T-cell (primary cell): Measurements from ENCODE around the gene PRKAA2. TPM values are rescaled to one million over a fixed set of nuclear protein-coding genes. Genes with fewer than 3 reads are reported as not detected.
A peak's percentile ranks its signal among the peaks of the same experiment; 100 is the strongest.

ENCODE experiments used
- ATAC-seq, 4 experiments: fragments of 200-7000 bp in 3 of 4; fragments of 150-1000 bp in 1 of 4; cut with Tn5 transposase; replicated peaks in 1 of 4; 1 replicate in 3 of 4; 2 replicates in 1 of 4; pipeline ENCODE4 v1.10.0; 2021; ENCODE audit warnings: moderate library complexity in 3 of 4, mild to moderate bottlenecking in 2 of 4, moderate number of reproducible peaks in 1 of 4
- CTCF ChIA-PET, 2 donors: fragments of 300-600 bp; sonication (Branson Sonifier 250); formaldehyde crosslinking; loops; one replicate each; lab custom pipeline; 2022; ENCODE audit warnings: antibody characterized with exemption in 2 of 2; lab: Charles Lee
- POLR2A ChIA-PET, 2 donors: fragments of 300-600 bp; sonication (Branson Sonifier 250); formaldehyde crosslinking; loops; one replicate each; lab custom pipeline; 2022; ENCODE audit warnings: antibody characterized with exemption in 2 of 2; lab: Charles Lee
- DNase-seq, 35 experiments: peaks; one replicate each; pipeline versions ENCODE4 v3.0.0 to v3.0.0-alpha.2; 2013 to 2023
- H3K27ac ChIP-seq: one replicate; pipeline ENCODE4 v1.5.1; 2013; ENCODE audit warnings: low read length
- H3K27me3 ChIP-seq, 2 experiments: replicated peaks in 1 of 2; 1 replicate in 1 of 2; 2 replicates in 1 of 2; pipeline versions ENCODE4 v1.6.1 to v1.7.0; 2013; ENCODE audit warnings: low read length in 1 of 2, mixed read lengths in 1 of 2; ENCODE audit not compliant: control insufficient read depth in 2 of 2, insufficient read depth in 2 of 2; ENCODE audit errors: extremely low read depth in 1 of 2
- H3K36me3 ChIP-seq, 2 donors: 1 replicate in 1 of 2; 2 replicates in 1 of 2; pipeline versions ENCODE4 v1.6.1 to v1.7.0; 2013; ENCODE audit warnings: low read length in 1 of 2; ENCODE audit not compliant: control insufficient read depth in 2 of 2, insufficient read depth in 1 of 2; ENCODE audit errors: extremely low read depth in 1 of 2
- H3K4me1 ChIP-seq, 2 experiments: 1 replicate in 1 of 2; 2 replicates in 1 of 2; pipeline versions ENCODE4 v1.6.1 to v1.7.0; 2013; ENCODE audit warnings: low read length in 2 of 2, mixed read lengths in 1 of 2; ENCODE audit not compliant: insufficient read depth in 2 of 2, control insufficient read depth in 1 of 2; ENCODE audit errors: extremely low read depth in 1 of 2
- H3K4me3 ChIP-seq, 2 donors: 1 replicate in 1 of 2; 2 replicates in 1 of 2; pipeline versions ENCODE4 v1.5.1 to v1.7.0; 2013; ENCODE audit warnings: mild to moderate bottlenecking in 2 of 2, low read length in 1 of 2, moderate library complexity in 1 of 2; ENCODE audit not compliant: control insufficient read depth in 1 of 2; ENCODE audit errors: extremely low read depth in 1 of 2
- H3K9me3 ChIP-seq: 2 replicates; pipeline ENCODE4 v1.7.0; 2013
- H3K27ac Mint-ChIP-seq, 2 donors: one replicate each; pipeline ENCODE4 v1.8.0; 2020 to 2021; ENCODE audit warnings: mild to moderate bottlenecking in 2 of 2, mixed read lengths in 2 of 2
- H3K27me3 Mint-ChIP-seq, 2 donors: one replicate each; pipeline ENCODE4 v1.8.0; 2021 to 2022; ENCODE audit warnings: mixed read lengths in 2 of 2
- H3K36me3 Mint-ChIP-seq: one replicate; pipeline ENCODE4 v1.8.0; 2021; ENCODE audit warnings: mixed read lengths
- H3K4me1 Mint-ChIP-seq, 3 donors: one replicate each; pipeline ENCODE4 v1.8.0; 2020 to 2022; ENCODE audit warnings: mixed read lengths in 3 of 3, mild to moderate bottlenecking in 1 of 3
- H3K4me3 Mint-ChIP-seq, 3 donors: one replicate each; pipeline ENCODE4 v1.8.0; 2020 to 2022; ENCODE audit warnings: mild to moderate bottlenecking in 3 of 3, mixed read lengths in 3 of 3, moderate library complexity in 3 of 3
- H3K9me3 Mint-ChIP-seq, 3 donors: one replicate each; pipeline ENCODE4 v1.8.0; 2020 to 2022; ENCODE audit warnings: mixed read lengths in 3 of 3
- WGBS: methylation state at CpG from one replicate; pipeline ENCODE4 v1.1.5; 2013; ENCODE audit warnings: missing lambda C conversion rate; ENCODE audit not compliant: insufficient coverage; 5-methylcytosine and 5-hydroxymethylcytosine counted together
- total RNA-seq, 35 experiments: library from RNA in 6 of 35; stranded (reverse) in 6 of 35; fragments of 120-200 nt in 1 of 35; gene quantifications; one replicate each; pipeline versions ENCODE4 v1.2.1 to v1.2.4 and lab custom pipeline; 2013 to 2026

The PRKAA2 gene
- total RNA-seq, 5 donors from 2014 or later (not counting 1 experiment from before 2014, with no cell fraction given) = 0.03 TPM; not detected in 2

GRCh38 chr1:56709269-56709880 lies 64.3 kb downstream of the PRKAA2 start:
- Mint-ChIP-seq H3K9me3 (no peaks in the 10 kb centered on the region), H3K4me3 (no peak overlapping the region), H3K27me3 (peaks cover 5 to 24% of the 10 kb centered on the region in 2 donors), H3K27ac (no peak overlapping the region), H3K36me3 (no peaks in the 10 kb centered on the region), H3K4me1 (no peaks in the 10 kb centered on the region)
- ChIA-PET CTCF (interaction anchor here in 1 of 2 donors (0.8 to 1.2 kb wide), 2 partner anchors 12 to 1425 kb away, joined by 3 read pairs; no protein-coding TSS in a partner anchor), POLR2A (no interaction called here)
- no peak for ATAC-seq
- no peaks in the 10 kb centered on the region for H3K9me3 ChIP-seq
- H3K4me3 ChIP-seq = no peak overlapping the region
- H3K27me3 ChIP-seq = no peaks in the 10 kb centered on the region
- no peaks in the 10 kb centered on the region for H3K36me3 ChIP-seq
- no CpG with 5 or more reads among the region's 2 CpGs for WGBS
- DNase-seq = peak in 1 of 35 experiments; percentile 43
- H3K4me1 ChIP-seq = no peaks in the 10 kb centered on the region
- H3K27ac ChIP-seq = no peak overlapping the region

DNA sequence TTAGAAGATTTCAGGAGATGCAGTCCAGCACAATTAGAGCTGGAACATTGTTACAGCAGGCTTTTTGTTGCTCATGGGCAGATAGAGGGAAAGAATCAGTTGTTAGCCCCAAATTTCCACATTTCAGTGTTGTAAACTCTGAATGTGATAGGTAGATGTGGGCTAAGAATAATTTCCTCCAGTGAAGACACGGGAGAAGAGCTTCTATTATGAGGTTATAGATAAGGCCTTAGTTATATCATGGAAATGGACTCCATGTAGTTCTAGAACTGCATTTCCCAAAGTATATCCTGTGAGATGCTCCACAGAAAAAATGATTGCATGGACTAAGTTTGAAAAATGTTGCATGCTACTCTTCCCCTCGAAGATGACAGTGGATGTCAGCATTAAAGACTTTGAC lies 64.9 kb downstream of the PRKAA2 start:
- H3K27ac ChIP-seq = no peak overlapping the region
- no peaks in the 10 kb centered on the region for H3K4me1 ChIP-seq
- H3K9me3 ChIP-seq = no peaks in the 10 kb centered on the region
- H3K36me3 ChIP-seq = no peaks in the 10 kb centered on the region
- H3K4me3 ChIP-seq = no peak overlapping the region
- H3K36me3 Mint-ChIP-seq = no peaks in the 10 kb centered on the region
- ChIA-PET POLR2A (no interaction called here), CTCF (no interaction called here)
- no CpG with 5 or more reads among the region's 2 CpGs for WGBS
- no peak overlapping the region for H3K27ac Mint-ChIP-seq
- H3K27me3 Mint-ChIP-seq = peaks cover 5 to 24% of the 10 kb centered on the region in 2 donors
- H3K4me3 Mint-ChIP-seq = no peak overlapping the region
- H3K4me1 Mint-ChIP-seq = no peaks in the 10 kb centered on the region
- no peak for ATAC-seq
- no peak for DNase-seq
- no peaks in the 10 kb centered on the region for H3K27me3 ChIP-seq
- H3K9me3 Mint-ChIP-seq = no peaks in the 10 kb centered on the region

- Mint-ChIP-seq H3K4me1 (no peaks in the 10 kb centered on the region), H3K27me3 (peaks cover 5 to 24% of the 10 kb centered on the region in 2 donors), H3K36me3 (no peaks in the 10 kb centered on the region), H3K27ac (no peak overlapping the region), H3K9me3 (no peaks in the 10 kb centered on the region), H3K4me3 (no peak overlapping the region)
- CTCF ChIA-PET = no interaction called here
- POLR2A ChIA-PET = no interaction called here
- no peaks in the 10 kb centered on the region for H3K4me1 ChIP-seq
- no peak for DNase-seq
- no peak overlapping the region for H3K27ac ChIP-seq
- no peak for ATAC-seq
- no peak overlapping the region for H3K4me3 ChIP-seq
- no peaks in the 10 kb centered on the region for H3K9me3 ChIP-seq
- H3K27me3 ChIP-seq = no peaks in the 10 kb centered on the region
- H3K36me3 ChIP-seq = no peaks in the 10 kb centered on the region
Observed at GRCh38 chr1:56710646-56711045, 65.5 kb downstream of the PRKAA2 start.

GRCh38 chr1:56712150-56712549 lies 67.0 kb downstream of the PRKAA2 start:
- DNase-seq (no peak), ATAC-seq (no peak)
- Histone ChIP-seq H3K27ac (no peak overlapping the region), H3K36me3 (no peaks in the 10 kb centered on the region), H3K4me1 (no peaks in the 10 kb centered on the region), H3K9me3 (no peaks in the 10 kb centered on the region), H3K27me3 (no peaks in the 10 kb centered on the region), H3K4me3 (no peak overlapping the region)
- no peaks in the 10 kb centered on the region for H3K4me1 Mint-ChIP-seq
- H3K27ac Mint-ChIP-seq = no peak overlapping the region
- H3K9me3 Mint-ChIP-seq = no peaks in the 10 kb centered on the region
- H3K27me3 Mint-ChIP-seq = peaks cover 2 to 16% of the 10 kb centered on the region in 2 donors
- no peaks in the 10 kb centered on the region for H3K36me3 Mint-ChIP-seq
- CTCF ChIA-PET = interaction anchor here in 1 of 2 donors (0.6 kb wide), 1 partner anchor 12 kb away, joined by 3 read pairs; no protein-coding TSS in a partner anchor
- POLR2A ChIA-PET = no interaction called here
- WGBS = no CpG with 5 or more reads among the region's 1 CpG
- H3K4me3 Mint-ChIP-seq = no peak overlapping the region

- H3K4me1 Mint-ChIP-seq = no peaks in the 10 kb centered on the region
- H3K27ac Mint-ChIP-seq = no peak overlapping the region
- H3K27me3 ChIP-seq = no peaks in the 10 kb centered on the region
Observed at GRCh38 chr1:56713112-56713511, 68.0 kb downstream of the PRKAA2 start.

DNA sequence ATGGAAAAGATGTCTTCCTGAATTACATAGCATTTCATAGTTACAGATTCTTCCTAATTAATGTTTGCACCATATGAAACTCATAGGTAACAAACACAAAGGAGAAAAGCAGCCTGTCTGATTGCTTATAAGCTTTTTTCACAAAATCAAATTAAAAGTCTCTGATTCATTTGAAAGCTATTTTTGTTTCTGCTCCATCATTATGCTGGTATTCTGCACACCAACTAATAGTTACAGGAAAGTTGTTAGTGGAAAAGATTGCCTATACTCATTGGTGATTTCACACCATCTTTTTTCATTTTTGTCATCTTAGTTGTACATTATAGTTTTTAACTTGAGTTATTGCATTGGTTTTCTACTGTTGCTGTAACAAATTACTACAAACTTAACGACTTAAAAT lies 70.0 kb downstream of the PRKAA2 start:
- Histone ChIP-seq H3K4me3 (no peak overlapping the region), H3K9me3 (no peaks in the 10 kb centered on the region), H3K36me3 (no peaks in the 10 kb centered on the region), H3K27me3 (no peaks in the 10 kb centered on the region), H3K4me1 (no peaks in the 10 kb centered on the region), H3K27ac (no peak overlapping the region)
- no peak for ATAC-seq
- no peak for DNase-seq
- no peaks in the 10 kb centered on the region for H3K36me3 Mint-ChIP-seq
- H3K4me3 Mint-ChIP-seq = no peak overlapping the region
- peaks cover 0 to 6% of the 10 kb centered on the region in 2 donors for H3K27me3 Mint-ChIP-seq
- ChIA-PET POLR2A (no interaction called here), CTCF (no interaction called here)
- H3K9me3 Mint-ChIP-seq = no peaks in the 10 kb centered on the region
- H3K4me1 Mint-ChIP-seq = no peaks in the 10 kb centered on the region
- no peak overlapping the region for H3K27ac Mint-ChIP-seq
- no CpG with 5 or more reads among the region's 1 CpG for WGBS

More at GRCh38 chr1:56713112-56713511, 68.0 kb downstream of the PRKAA2 start:
- Mint-ChIP-seq H3K4me3 (no peak overlapping the region), H3K27me3 (peaks cover 2 to 12% of the 10 kb centered on the region in 2 donors), H3K36me3 (no peaks in the 10 kb centered on the region), H3K9me3 (no peaks in the 10 kb centered on the region)
- CTCF ChIA-PET = no interaction called here
- ATAC-seq (no peak), DNase-seq (no peak)
- no peaks in the 10 kb centered on the region for H3K36me3 ChIP-seq
- H3K27ac ChIP-seq = no peak overlapping the region
- no peaks in the 10 kb centered on the region for H3K4me1 ChIP-seq
- WGBS = no CpG with 5 or more reads among the region's 1 CpG
- POLR2A ChIA-PET = no interaction called here
- no peaks in the 10 kb centered on the region for H3K9me3 ChIP-seq
- H3K4me3 ChIP-seq = no peak overlapping the region
